SH-SY5Y (cell line): ENCODE results near the gene KXD1.

ENCODE experiments used
- GATA2 ChIP-seq: IDR thresholded peaks from 2 replicates; pipeline ENCODE4 v1.6.1; 2011; ENCODE audit warnings: mild to moderate bottlenecking, low read depth, low read length
- GATA3 ChIP-seq: IDR thresholded peaks from 2 replicates; pipeline ENCODE4 v1.6.1; 2011; ENCODE audit warnings: low read depth, mild to moderate bottlenecking, low read length, moderate library complexity

The KXD1 gene

GRCh38 chr19:18543814-18544475 is 13.7 kb upstream of the KXD1 start:
- TF ChIP-seq GATA2 (no peak), GATA3 (no peak)

GRCh38 chr19:18551631-18552030 is 6.0 kb upstream of the KXD1 start:
- no peak for TF ChIP-seq GATA3
- TF ChIP-seq GATA2 = no peak

DNA sequence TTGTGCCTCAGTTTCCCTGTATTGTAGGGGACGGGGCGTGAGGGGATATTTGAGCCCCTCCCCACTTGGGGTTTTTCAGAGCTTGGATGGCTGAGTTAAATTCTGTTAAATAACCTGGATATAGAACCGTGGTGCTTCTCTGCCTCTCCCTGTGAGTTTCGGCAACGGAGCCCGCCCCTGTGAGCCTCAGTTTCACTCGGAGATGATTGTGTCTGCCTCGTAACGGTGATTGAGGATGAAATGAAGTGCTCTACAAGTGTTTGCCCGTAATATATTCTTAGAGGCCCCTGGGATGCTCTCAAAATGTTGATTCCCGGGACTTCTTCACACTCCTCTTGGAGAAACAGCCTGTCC is 509 bp downstream of the KXD1 start:
- no peak for TF ChIP-seq GATA2
- TF ChIP-seq GATA3 = no peak

GRCh38 chr19:18558604-18559003 is 934 bp downstream of the KXD1 start:
- TF ChIP-seq GATA3 (no peak), GATA2 (no peak)

DNA sequence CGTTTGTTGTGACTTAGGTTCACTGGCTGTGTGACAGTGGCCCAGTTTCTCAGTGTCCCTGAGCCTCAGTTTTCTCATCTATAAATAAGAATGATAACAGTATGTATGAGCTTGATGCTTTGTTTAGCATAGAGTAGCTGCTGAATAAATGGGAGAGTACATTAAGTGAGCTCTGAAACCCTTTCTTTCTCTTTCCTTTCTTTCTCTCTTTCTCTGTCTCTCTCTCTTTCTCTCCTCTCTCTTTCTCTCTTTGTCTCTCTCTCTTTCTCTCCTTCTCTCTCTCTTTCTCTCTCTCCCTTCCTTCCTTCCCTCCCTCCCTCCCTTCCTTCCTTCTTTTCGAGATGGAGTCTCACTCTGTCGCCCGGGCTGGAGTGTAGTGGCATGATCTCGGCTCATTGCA is 2.0 kb downstream of the KXD1 start:
- TF ChIP-seq GATA2 (no peak), GATA3 (no peak)

DNA sequence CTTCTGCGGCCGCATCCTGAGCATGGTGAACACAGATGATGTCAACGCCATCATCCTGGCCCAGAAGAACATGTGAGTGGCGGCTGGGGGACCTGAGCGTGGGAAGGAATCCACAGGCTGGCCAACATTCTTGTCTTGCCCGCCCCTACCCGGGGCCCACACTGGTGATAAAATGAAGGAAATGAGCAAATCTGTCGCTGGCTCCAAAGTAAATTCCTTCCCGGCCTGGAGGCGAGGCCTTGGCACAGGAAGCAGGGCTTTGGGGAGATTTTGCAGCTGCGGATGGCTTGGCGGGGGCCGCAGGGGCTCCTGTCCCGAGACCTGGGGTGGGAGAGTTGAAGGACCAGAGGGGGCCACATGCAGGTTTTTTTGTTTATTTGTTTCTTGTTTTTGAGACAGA is 4.4 kb downstream of the KXD1 start:
- TF ChIP-seq GATA3 (no peak), GATA2 (no peak)

- TF ChIP-seq GATA3 = no peak
- TF ChIP-seq GATA2 = no peak
Measured at GRCh38 chr19:18566953-18567352, 9.3 kb downstream of the KXD1 start.

- TF ChIP-seq GATA2 (no peak), GATA3 (no peak)
Measured at GRCh38 chr19:18568367-18568766, 10.7 kb downstream of the KXD1 start.

DNA sequence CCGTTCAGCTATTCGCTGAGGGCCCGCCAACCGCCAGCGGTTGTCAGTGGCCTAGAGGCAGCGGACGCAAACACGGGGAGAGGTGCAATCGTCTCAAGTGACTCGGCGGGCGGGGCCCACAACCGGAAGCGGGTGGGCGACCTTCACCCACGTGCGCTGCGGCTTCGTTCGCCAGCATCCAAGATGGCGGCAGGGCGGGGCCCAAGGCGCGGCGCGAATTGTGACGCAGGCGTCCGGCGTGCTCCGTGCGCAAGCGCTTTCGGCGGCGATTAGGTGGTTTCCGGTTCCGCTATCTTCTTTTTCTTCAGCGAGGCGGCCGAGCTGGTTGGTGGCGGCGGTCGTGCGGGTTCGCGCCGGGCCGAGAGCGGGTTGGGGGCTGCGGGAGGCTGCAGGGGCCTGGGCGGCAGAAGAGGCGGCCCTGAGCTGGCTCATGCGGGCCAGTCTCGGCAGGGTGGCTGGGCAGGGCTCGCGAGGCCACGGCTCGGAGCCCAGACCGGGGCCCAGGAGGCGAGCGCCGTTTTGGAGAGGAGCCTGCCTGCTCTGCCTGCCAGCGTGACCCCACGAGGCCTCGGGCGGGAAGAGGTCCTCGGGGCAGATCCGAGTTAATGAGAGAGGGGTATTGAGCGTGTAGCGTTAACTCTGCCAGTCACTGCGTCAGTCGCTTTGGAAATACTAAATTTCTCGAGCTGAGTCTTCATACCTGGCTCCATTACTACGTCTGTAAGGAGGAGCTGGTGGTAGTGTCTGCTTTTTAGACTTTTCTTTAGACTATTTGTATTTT is 14.1 kb downstream of the KXD1 start, which contains the start of gene UBA52:
Gene UBA52, plus strand, starts transcription at position 294 of the 781 bp plus-strand sequence. CDS start 1,444 bp downstream, outside the sequence.
- TF ChIP-seq GATA3 = no peak
- TF ChIP-seq GATA2 = no peak

- TF ChIP-seq GATA3 (no peak), GATA2 (no peak)
Measured at GRCh38 chr19:18574691-18575291, 17.1 kb downstream of the KXD1 start.

DNA sequence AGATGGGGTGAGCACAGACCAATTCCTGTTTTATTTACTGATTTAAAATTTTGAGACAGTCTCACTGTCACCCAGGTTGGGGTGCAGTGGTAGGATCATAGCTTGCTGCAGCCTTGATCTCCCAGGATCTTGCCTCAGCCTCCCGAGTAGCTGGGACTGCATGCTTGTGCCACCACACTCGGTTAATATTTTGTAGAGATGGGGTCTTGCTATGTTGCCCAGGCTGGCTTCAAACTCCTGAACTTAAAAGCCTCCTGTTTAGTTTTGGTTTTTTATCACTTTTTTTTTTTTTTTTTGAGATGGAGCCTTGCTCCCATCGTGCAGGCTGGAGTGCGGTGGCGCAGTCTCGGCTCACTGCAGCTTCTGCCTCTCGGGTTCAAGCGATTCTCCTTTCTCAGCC is 18.7 kb downstream of the KXD1 start:
- no peak for TF ChIP-seq GATA3
- no peak for TF ChIP-seq GATA2

DNA sequence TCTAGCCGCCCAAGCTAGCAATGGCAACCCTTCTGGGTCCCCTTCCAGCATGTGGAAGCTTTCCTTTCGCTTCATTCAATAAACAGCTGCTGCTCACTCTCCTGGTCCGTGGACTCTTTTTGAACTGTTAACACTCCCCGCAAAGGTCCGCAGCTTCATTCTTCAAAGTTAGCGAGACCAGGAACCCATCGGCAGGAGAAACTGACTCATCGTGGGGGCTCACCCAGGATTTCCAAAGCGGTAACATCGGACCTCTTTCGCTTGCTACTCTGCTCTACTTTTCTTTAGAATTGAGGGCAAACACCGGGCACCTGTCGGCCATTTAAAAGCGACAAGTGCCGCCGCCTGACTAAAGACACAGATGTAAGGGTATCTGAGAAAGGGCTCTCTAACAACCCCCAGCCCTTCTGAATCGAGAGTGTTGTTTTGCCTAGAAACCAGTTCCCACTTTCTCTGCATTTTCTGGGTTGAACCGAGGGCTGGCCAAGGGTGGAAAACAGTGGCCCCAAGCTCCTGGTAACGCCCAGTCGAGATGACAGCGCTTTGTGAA is 19.8 kb downstream of the KXD1 start:
- TF ChIP-seq GATA2 = no peak

DNA sequence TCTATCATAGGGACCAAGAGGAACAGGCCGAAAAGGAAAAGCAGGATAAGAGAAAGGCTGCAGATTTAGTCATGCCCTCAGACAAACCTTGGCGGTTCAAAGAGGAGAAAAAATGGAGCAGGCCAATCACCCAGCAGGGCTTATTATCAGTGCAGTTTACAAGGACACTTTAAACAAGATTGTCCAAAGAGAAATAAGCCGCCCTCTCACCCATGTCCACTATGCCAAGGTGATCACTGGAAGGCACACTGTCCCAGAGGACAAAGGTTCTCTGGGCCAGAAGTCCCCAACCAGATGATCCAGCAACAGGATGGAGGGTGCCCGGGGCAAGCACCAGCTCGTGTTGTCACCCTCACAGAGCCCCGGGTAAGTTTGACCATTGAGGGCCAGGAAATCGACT is 22.6 kb downstream of the KXD1 start:
- TF ChIP-seq GATA3 = no peak
- TF ChIP-seq GATA2 = no peak

- no peak for TF ChIP-seq GATA3
- TF ChIP-seq GATA2 = no peak
Measured at GRCh38 chr19:18586306-18586705, 28.6 kb downstream of the KXD1 start.
